GM23338 (cell line): ENCODE results near the gene KLK10. TPM values are rescaled to one million over a fixed set of nuclear protein-coding genes. Genes with fewer than 3 reads are reported as not detected.

Source experiments
- ATAC-seq: fragments of 200-7000 bp; cut with Tn5 transposase; 3 replicates; pipeline ENCODE4 v1.9.1; 2020
- DNase-seq: peaks from one replicate; pipeline ENCODE4 v3.0.0-alpha.2; 2015; ENCODE audit warnings: low spot score
- H2AFZ ChIP-seq: fragments of 200-600 bp; sonication (generic); 2 replicates; pipeline ENCODE4 v1.8.0; 2016; ENCODE audit warnings: antibody characterized with exemption, mild to moderate bottlenecking, moderate library complexity
- H3F3A ChIP-seq: fragments of 200-600 bp; sonication (generic); replicated peaks from 2 replicates; pipeline ENCODE4 v1.8.0; 2017; ENCODE audit warnings: antibody characterized with exemption, mixed run types, low read depth
- H3K27ac ChIP-seq: fragments of 200-600 bp; sonication (generic); 2 replicates; pipeline ENCODE4 v1.6.1; 2016; ENCODE audit warnings: low read depth
- H3K27me3 ChIP-seq: fragments of 200-600 bp; sonication (generic); 2 replicates; pipeline ENCODE4 v1.8.0; 2016; ENCODE audit warnings: mild to moderate bottlenecking, mixed run types, moderate library complexity; ENCODE audit not compliant: insufficient read depth
- H3K36me3 ChIP-seq: fragments of 200-600 bp; sonication (generic); 2 replicates; pipeline ENCODE4 v1.8.0; 2016; ENCODE audit warnings: mild to moderate bottlenecking; ENCODE audit not compliant: insufficient read depth
- H3K4me1 ChIP-seq: fragments of 200-600 bp; sonication (generic); 2 replicates; pipeline ENCODE4 v1.8.0; 2016; ENCODE audit warnings: mild to moderate bottlenecking, moderate library complexity; ENCODE audit not compliant: insufficient read depth
- H3K4me2 ChIP-seq: fragments of 200-600 bp; sonication (generic); 2 replicates; pipeline ENCODE4 v1.7.1; 2017; ENCODE audit warnings: mixed run types
- H3K4me3 ChIP-seq: fragments of 200-600 bp; sonication (generic); 2 replicates; pipeline ENCODE4 v1.6.1; 2016; ENCODE audit warnings: mixed run types
- H3K79me2 ChIP-seq: fragments of 200-600 bp; sonication (generic); replicated peaks from 2 replicates; pipeline ENCODE4 v1.8.0; 2017; ENCODE audit warnings: mild to moderate bottlenecking; ENCODE audit not compliant: insufficient read depth
- H3K9me2 ChIP-seq: fragments of 200-600 bp; sonication (generic); 2 replicates; pipeline ENCODE4 v1.8.0; 2017; ENCODE audit not compliant: insufficient read depth
- H4K20me1 ChIP-seq: fragments of 200-600 bp; sonication (generic); replicated peaks from 2 replicates; pipeline ENCODE4 v1.8.0; 2017; ENCODE audit warnings: mild to moderate bottlenecking; ENCODE audit not compliant: insufficient read depth
- H3K27ac Mint-ChIP-seq: 2 replicates; pipeline ENCODE4 v1.8.0; 2020; ENCODE audit warnings: inconsistent platforms, mild to moderate bottlenecking, moderate library complexity, mixed read lengths
- H3K27me3 Mint-ChIP-seq: 3 replicates; pipeline ENCODE4 v1.8.0; 2022; ENCODE audit warnings: low read depth, mild to moderate bottlenecking, moderate library complexity, mixed read lengths, inconsistent platforms; ENCODE audit not compliant: insufficient read depth, poor library complexity
- H3K36me3 Mint-ChIP-seq: 3 replicates; pipeline ENCODE4 v1.8.0; 2021; ENCODE audit warnings: low read depth, mild to moderate bottlenecking, inconsistent platforms, moderate library complexity, mixed read lengths
- H3K4me1 Mint-ChIP-seq: 3 replicates; pipeline ENCODE4 v1.8.0; 2020; ENCODE audit warnings: mild to moderate bottlenecking, inconsistent platforms, mixed read lengths
- H3K4me3 Mint-ChIP-seq: 3 replicates; pipeline ENCODE4 v1.8.0; 2021; ENCODE audit warnings: moderate library complexity, mild to moderate bottlenecking, inconsistent platforms, mixed read lengths
- H3K9me3 Mint-ChIP-seq: 3 replicates; pipeline ENCODE4 v1.8.0; 2020; ENCODE audit warnings: moderate library complexity, mild to moderate bottlenecking, inconsistent platforms, mixed read lengths
- CREB1 ChIP-seq: fragments of 250-450 bp; sonication (Bioruptor Pico); IDR thresholded peaks from 2 replicates; pipeline ENCODE4 v1.5.0; 2020; ENCODE audit warnings: low read depth, mild to moderate bottlenecking, moderate library complexity
- CTCF ChIP-seq, 2 experiments: fragments of 200-600 bp in 1 of 2; sonication (generic) in 1 of 2; conservative IDR thresholded peaks; 2 replicates each; pipeline versions ENCODE4 v1.5.1 to v1.6.1; 2016 to 2017; ENCODE audit warnings: antibody characterized with exemption in 2 of 2, low read depth in 2 of 2, mild to moderate bottlenecking in 2 of 2, moderate library complexity in 1 of 2
- ETS1 ChIP-seq: IDR thresholded peaks from 2 replicates; pipeline ENCODE4 v1.6.1; 2016; ENCODE audit warnings: antibody characterized with exemption
- EZH2 ChIP-seq: fragments of 200-600 bp; sonication (generic); IDR thresholded peaks from one replicate; pipeline ENCODE4 v1.8.0; 2017; ENCODE audit warnings: antibody characterized with exemption, mild to moderate bottlenecking, low read depth; ENCODE audit not compliant: unreplicated experiment
- EZH2phosphoT487 ChIP-seq: fragments of 200-600 bp; sonication (generic); IDR thresholded peaks from one replicate; pipeline ENCODE4 v1.8.1; 2018; ENCODE audit warnings: antibody characterized with exemption; ENCODE audit not compliant: unreplicated experiment
- JUNB ChIP-seq: IDR thresholded peaks from one replicate; pipeline ENCODE4 v1.6.1; 2016; ENCODE audit warnings: antibody characterized with exemption; ENCODE audit not compliant: unreplicated experiment
- NANOG ChIP-seq: IDR thresholded peaks from 2 replicates; pipeline ENCODE4 v1.6.1; 2016; ENCODE audit warnings: antibody characterized with exemption, borderline replicate concordance
- POLR2AphosphoS5 ChIP-seq: IDR thresholded peaks from 2 replicates; pipeline ENCODE4 v1.6.1; 2016; ENCODE audit warnings: antibody characterized with exemption, low read depth
- REST ChIP-seq: IDR thresholded peaks from one replicate; pipeline ENCODE4 v1.6.1; 2018; ENCODE audit warnings: antibody characterized with exemption; ENCODE audit not compliant: unreplicated experiment
- STAT1 ChIP-seq: IDR thresholded peaks from one replicate; pipeline ENCODE4 v1.6.1; 2016; ENCODE audit warnings: antibody characterized with exemption; ENCODE audit not compliant: unreplicated experiment
- ZNF114 ChIP-seq: fragments of 250-450 bp; sonication (Bioruptor Pico); IDR thresholded peaks from 2 replicates; pipeline ENCODE4 v1.5.0; 2020; ENCODE audit warnings: mild to moderate bottlenecking, moderate library complexity
- ZNF331 ChIP-seq: fragments of 250-450 bp; sonication (Bioruptor Pico); IDR thresholded peaks from 2 replicates; pipeline ENCODE4 v1.5.0; 2020; ENCODE audit warnings: low read depth, mild to moderate bottlenecking, moderate library complexity
- ZNF462 ChIP-seq: fragments of 250-450 bp; sonication (Bioruptor Pico); IDR thresholded peaks from 2 replicates; pipeline ENCODE4 v1.5.0; 2020; ENCODE audit warnings: mild to moderate bottlenecking, moderate library complexity
- polyA plus RNA-seq: library from polyadenylated mRNA; unstranded; fragments of >200 nt; fragmentation: Nextera tagmentation; extraction: Ambion mirVana; gene quantifications from 2 replicates; pipeline ENCODE4 v1.2.1, GENCODE V29; 2016
- total RNA-seq: library from RNA; depleted of rRNA; stranded (reverse); fragments of >200 nt; shearing (Covaris generic); gene quantifications from 2 replicates; pipeline ENCODE4 v1.2.3, GENCODE V29; 2014

The KLK10 gene
- total and polyA plus RNA-seq, 2 experiments from 2014 or later: 6.1 to 6.6 TPM

GRCh38 chr19:50972795-50973376 is 46.6 kb downstream of the KLK10 start:
- TF ChIP-seq JUNB (no peak), ZNF114 (CRISPR knock-in tag) (no peak), ETS1 (no peak), EZH2 (no peak), CREB1 (CRISPR knock-in tag) (no peak), ZNF331 (no peak), REST (no peak), POLR2AphosphoS5 (no peak), EZH2phosphoT487 (no peak), STAT1 (no peak), CTCF (conservative IDR thresholded peaks at IDR 0.05; ENCODE audit: low read depth in 2 of 2) (no peak), NANOG (no peak), ZNF462 (no peak)
- H3K4me3 ChIP-seq: no peak overlapping the region
- DNase-seq (no peak), ATAC-seq (no peak)
- H3K36me3 Mint-ChIP-seq: no peaks in the 10 kb centered on the region
- H3K4me1 Mint-ChIP-seq: peaks cover 34% of the 10 kb centered on the region
- peaks cover 1% of the 10 kb centered on the region; the same call in 1 of the 2 replicates for H3K4me1 ChIP-seq
- H3K79me2 ChIP-seq: no peaks in the 10 kb centered on the region
- no peaks in the 10 kb centered on the region; the same call in 1 of the 3 replicates for H3K9me3 Mint-ChIP-seq
- no peaks in the 10 kb centered on the region for H3K9me2 ChIP-seq
- H3K4me3 Mint-ChIP-seq: no peak overlapping the region
- H4K20me1 ChIP-seq: no peaks in the 10 kb centered on the region
- no peak overlapping the region for H3K27ac Mint-ChIP-seq
- no peaks in the 10 kb centered on the region for H3K36me3 ChIP-seq
- no peak overlapping the region for H2AFZ ChIP-seq
- H3K27me3 Mint-ChIP-seq: peaks cover 12% of the 10 kb centered on the region
- H3K4me2 ChIP-seq: no peak overlapping the region
- H3K27ac ChIP-seq: no peak overlapping the region
- no peaks in the 10 kb centered on the region for H3K27me3 ChIP-seq
- no peaks in the 10 kb centered on the region for H3F3A ChIP-seq
